Body of pancreas (tissue), 4 donors: ENCODE results near the gene STX2.

Experiments used
- POLR2A ChIP-seq, 3 donors: fragments of 450-650 bp; IDR thresholded peaks; one replicate each; pipeline ENCODE4 v1.6.1; 2016; ENCODE audit warnings: antibody characterized with exemption in 3 of 3, mild to moderate bottlenecking in 2 of 3
- TF ChIP-seq, protein P1 (sequence below), 7 experiments: fragments of 450-650 bp in 4 of 7; fragments of 200-600 bp in 3 of 7; sonication (generic) in 3 of 7; IDR thresholded peaks; one replicate each; pipeline ENCODE4 v1.5.1; 2016 to 2019; ENCODE audit warnings: antibody characterized with exemption in 7 of 7

DNA sequence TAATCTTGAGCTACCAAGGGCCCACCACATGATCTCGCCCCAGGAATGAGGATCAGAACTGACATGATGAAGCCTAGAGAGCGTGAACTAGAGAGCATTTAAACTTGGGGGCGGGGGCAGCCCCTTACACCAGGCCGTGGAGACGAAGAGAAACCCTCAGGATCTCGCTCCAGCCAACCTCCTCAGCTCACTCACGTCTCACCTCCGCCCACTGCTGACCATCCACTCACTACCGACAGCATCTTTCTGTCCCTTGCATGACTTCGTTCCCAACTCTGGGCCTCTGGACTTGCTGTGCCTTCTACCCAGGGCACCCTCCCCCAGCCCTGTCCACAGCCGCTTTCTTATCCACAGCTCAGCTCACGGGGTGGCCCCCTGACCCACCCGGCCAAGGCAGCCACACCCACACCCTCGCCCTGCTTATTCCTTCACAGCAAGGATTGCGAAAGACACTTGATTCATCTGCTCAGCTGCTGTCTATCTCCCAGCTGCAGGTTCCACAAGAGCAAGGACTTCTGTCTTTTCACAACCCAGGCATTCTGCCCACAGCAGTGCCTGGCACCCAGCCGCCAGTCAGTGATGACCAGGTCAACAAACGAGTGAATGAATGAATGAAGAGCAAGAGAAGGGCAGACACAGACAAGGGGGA is 6.4 kb downstream of the STX2 start:
- TF ChIP-seq, protein P1, sequence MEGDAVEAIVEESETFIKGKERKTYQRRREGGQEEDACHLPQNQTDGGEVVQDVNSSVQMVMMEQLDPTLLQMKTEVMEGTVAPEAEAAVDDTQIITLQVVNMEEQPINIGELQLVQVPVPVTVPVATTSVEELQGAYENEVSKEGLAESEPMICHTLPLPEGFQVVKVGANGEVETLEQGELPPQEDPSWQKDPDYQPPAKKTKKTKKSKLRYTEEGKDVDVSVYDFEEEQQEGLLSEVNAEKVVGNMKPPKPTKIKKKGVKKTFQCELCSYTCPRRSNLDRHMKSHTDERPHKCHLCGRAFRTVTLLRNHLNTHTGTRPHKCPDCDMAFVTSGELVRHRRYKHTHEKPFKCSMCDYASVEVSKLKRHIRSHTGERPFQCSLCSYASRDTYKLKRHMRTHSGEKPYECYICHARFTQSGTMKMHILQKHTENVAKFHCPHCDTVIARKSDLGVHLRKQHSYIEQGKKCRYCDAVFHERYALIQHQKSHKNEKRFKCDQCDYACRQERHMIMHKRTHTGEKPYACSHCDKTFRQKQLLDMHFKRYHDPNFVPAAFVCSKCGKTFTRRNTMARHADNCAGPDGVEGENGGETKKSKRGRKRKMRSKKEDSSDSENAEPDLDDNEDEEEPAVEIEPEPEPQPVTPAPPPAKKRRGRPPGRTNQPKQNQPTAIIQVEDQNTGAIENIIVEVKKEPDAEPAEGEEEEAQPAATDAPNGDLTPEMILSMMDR (IDR thresholded peaks at IDR 0.05) = no peak
- no peak for TF ChIP-seq POLR2A (IDR thresholded peaks at IDR 0.05)
